Omental fat pad (tissue), 4 donors: Measurements from ENCODE around the gene CIRBP. TPM values are rescaled to one million over a fixed set of nuclear protein-coding genes. Genes with fewer than 3 reads are reported as not detected.

ENCODE experiments used
- ATAC-seq: fragments of 150-250 bp; one replicate; pipeline ENCODE4 v1.9.1; 2016; ENCODE audit warnings: mild to moderate bottlenecking, moderate library complexity; ENCODE audit not compliant: low FRiP score
- DNase-seq: peaks from one replicate; pipeline ENCODE4 v3.0.0-alpha.2; 2019; ENCODE audit warnings: low spot score
- CTCF ChIP-seq, 3 donors: fragments of 450-650 bp; IDR thresholded peaks; one replicate each; pipeline ENCODE4 v1.5.1; 2016 to 2017; ENCODE audit warnings: antibody characterized with exemption in 3 of 3, mild to moderate bottlenecking in 3 of 3, moderate library complexity in 2 of 3
- total RNA-seq, 4 donors: library from RNA; depleted of rRNA; stranded (reverse); fragments of >200 nt; gene quantifications; one replicate each; pipeline ENCODE4 v1.1.0, GENCODE V29; 2016

The CIRBP gene
- total RNA-seq, 4 donors from 2014 or later: 292 to 484 (median 372) TPM

- ATAC-seq (no peak), DNase-seq (no peak)
- no peak for TF ChIP-seq CTCF (IDR thresholded peaks at IDR 0.05)
These were observed 21.8 kb downstream of the CIRBP start for GRCh38 chr19:1290703-1291651.

- DNase-seq (no peak), ATAC-seq (no peak)
- TF ChIP-seq CTCF (IDR thresholded peaks at IDR 0.05): no peak
These were observed 22.8 kb downstream of the CIRBP start for GRCh38 chr19:1291761-1292418.

- TF ChIP-seq CTCF (IDR thresholded peaks at IDR 0.05): no peak
- DNase-seq (no peak), ATAC-seq (no peak)
These were observed 23.5 kb downstream of the CIRBP start for GRCh38 chr19:1292419-1293151.

GRCh38 chr19:1293782-1294604, 24.9 kb downstream of the CIRBP start:
- no peak for DNase-seq
- TF ChIP-seq CTCF (IDR thresholded peaks at IDR 0.05): no peak
- ATAC-seq: no peak

GRCh38 chr19:1294688-1295087, 25.6 kb downstream of the CIRBP start:
- no peak for DNase-seq
- TF ChIP-seq CTCF (IDR thresholded peaks at IDR 0.05): no peak
- ATAC-seq: no peak
